Measurements from ENCODE around the gene MBD1.

Gene MBD1

DNA sequence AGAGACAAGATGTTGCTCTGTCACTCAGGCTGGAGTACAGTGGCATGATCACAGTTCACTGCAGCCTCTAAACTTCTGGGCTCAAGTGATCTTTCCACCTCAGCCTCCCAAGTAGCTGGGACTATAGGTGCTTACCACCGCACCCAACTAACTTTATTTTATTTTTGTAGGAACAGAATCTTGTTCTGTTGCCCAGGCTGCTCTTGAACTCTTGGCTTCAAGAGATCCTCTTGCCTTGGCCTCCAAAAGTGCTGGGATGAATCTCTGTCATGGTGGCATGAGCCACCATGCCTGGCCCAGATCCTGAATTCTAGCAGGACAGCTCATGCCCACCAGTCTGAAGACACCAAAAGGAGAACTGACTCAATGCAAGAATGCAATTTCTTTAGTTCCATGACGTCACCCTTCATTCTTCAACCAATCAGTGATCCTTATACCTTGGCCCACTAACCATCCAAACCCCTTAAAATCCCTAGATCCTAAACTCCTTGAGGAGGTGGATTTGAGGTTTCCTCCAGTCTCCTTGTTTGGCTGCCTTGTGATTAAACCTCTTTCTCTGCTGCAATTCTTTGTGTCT, 31.8 kb upstream of the MBD1 start:
- H3K9me3 ChIP-seq (ENCODE audit: insufficient read depth, low read length): no peaks in the 10 kb centered on the region
- H3K36me3 ChIP-seq (ENCODE audit: low read length): no peaks in the 10 kb centered on the region
- H3K27me3 ChIP-seq (ENCODE audit: low read length): no peaks in the 10 kb centered on the region
- H2AFZ ChIP-seq (ENCODE audit: low read depth, low read length, severe bottlenecking): no peak overlapping the region
- H3K9me2 ChIP-seq (replicated peaks; ENCODE audit: insufficient read depth, low read length): no peaks in the 10 kb centered on the region
- H3F3A ChIP-seq (ENCODE audit: insufficient read depth): peaks cover 31% of the 10 kb centered on the region
- peak overlapping the region; percentile 73 for H3K27ac ChIP-seq (ENCODE audit: low read depth, low read length)
- H3K9ac ChIP-seq (ENCODE audit: low read length): no peak overlapping the region
- H3K4me2 ChIP-seq (ENCODE audit: low read depth, low read length, poor library complexity, severe bottlenecking): peak overlapping the region; percentile 56
- no peak for TF ChIP-seq EZH2phosphoT487 (conservative IDR thresholded peaks at IDR 0.05; ENCODE audit: low read length)
- TF ChIP-seq, protein P1, sequence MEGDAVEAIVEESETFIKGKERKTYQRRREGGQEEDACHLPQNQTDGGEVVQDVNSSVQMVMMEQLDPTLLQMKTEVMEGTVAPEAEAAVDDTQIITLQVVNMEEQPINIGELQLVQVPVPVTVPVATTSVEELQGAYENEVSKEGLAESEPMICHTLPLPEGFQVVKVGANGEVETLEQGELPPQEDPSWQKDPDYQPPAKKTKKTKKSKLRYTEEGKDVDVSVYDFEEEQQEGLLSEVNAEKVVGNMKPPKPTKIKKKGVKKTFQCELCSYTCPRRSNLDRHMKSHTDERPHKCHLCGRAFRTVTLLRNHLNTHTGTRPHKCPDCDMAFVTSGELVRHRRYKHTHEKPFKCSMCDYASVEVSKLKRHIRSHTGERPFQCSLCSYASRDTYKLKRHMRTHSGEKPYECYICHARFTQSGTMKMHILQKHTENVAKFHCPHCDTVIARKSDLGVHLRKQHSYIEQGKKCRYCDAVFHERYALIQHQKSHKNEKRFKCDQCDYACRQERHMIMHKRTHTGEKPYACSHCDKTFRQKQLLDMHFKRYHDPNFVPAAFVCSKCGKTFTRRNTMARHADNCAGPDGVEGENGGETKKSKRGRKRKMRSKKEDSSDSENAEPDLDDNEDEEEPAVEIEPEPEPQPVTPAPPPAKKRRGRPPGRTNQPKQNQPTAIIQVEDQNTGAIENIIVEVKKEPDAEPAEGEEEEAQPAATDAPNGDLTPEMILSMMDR (IDR thresholded peaks at IDR 0.05; ENCODE audit: insufficient read depth, low read length, poor library complexity, severe bottlenecking): no peak
- H3K79me2 ChIP-seq (ENCODE audit: insufficient read depth, low read length): no peaks in the 10 kb centered on the region
- no peaks in the 10 kb centered on the region for H4K20me1 ChIP-seq (ENCODE audit: low read depth, low read length)
- peak overlapping the region; percentile 29 for H3K4me3 ChIP-seq (ENCODE audit: insufficient read depth, low read length, poor library complexity, severe bottlenecking)

DNA sequence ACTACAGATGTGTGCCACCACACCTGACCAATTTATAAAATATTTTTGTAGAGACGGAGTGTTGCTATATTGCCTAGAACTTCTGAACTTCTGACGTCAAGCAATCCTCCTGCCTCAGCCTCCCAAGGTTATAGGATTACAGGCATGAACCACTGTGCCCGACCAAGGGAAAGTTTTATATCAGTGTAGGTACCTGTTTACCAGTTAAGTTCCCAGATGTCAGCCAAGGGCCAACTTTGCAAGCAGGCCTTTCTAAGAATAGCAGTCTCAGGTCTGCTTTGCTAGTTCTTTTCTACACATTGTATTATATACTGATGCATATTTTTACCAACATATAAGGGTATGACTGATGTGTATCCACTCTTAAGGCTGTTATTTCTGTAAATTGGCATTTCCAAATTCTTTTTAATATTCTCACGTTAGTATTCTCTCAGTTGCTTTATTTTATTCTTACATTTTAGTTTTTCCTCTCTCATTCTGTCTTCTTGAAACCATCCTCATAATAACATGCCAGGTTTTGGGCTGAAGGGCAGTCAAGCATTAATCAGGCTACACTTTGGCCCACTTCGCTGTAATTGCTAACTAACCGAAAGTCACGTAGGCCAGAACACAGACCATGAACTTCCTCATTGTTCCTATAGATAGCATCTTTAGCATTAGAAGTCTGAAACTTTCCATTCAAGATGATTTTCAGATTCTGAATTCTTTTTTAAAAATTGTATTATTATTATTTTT, 31.1 kb upstream of the MBD1 start:
- Histone ChIP-seq H3K36me3 (ENCODE audit: low read length) (no peaks in the 10 kb centered on the region), H2AFZ (ENCODE audit: low read depth, low read length, severe bottlenecking) (no peak overlapping the region), H4K20me1 (ENCODE audit: low read depth, low read length) (no peaks in the 10 kb centered on the region), H3K4me2 (ENCODE audit: low read depth, low read length, poor library complexity, severe bottlenecking) (peak overlapping the region; percentile 56), H3K9me3 (ENCODE audit: insufficient read depth, low read length) (no peaks in the 10 kb centered on the region), H3K4me3 (ENCODE audit: insufficient read depth, low read length, poor library complexity, severe bottlenecking) (no peak overlapping the region), H3K79me2 (ENCODE audit: insufficient read depth, low read length) (no peaks in the 10 kb centered on the region), H3F3A (ENCODE audit: insufficient read depth) (peaks cover 31% of the 10 kb centered on the region), H3K9ac (ENCODE audit: low read length) (no peak overlapping the region), H3K27ac (ENCODE audit: low read depth, low read length) (peak overlapping the region; percentile 73), H3K27me3 (ENCODE audit: low read length) (no peaks in the 10 kb centered on the region), H3K9me2 (replicated peaks; ENCODE audit: insufficient read depth, low read length) (no peaks in the 10 kb centered on the region)
- TF ChIP-seq EZH2phosphoT487 (conservative IDR thresholded peaks at IDR 0.05; ENCODE audit: low read length): no peak
- TF ChIP-seq, protein P1 (IDR thresholded peaks at IDR 0.05; ENCODE audit: insufficient read depth, low read length, poor library complexity, severe bottlenecking): no peak

DNA sequence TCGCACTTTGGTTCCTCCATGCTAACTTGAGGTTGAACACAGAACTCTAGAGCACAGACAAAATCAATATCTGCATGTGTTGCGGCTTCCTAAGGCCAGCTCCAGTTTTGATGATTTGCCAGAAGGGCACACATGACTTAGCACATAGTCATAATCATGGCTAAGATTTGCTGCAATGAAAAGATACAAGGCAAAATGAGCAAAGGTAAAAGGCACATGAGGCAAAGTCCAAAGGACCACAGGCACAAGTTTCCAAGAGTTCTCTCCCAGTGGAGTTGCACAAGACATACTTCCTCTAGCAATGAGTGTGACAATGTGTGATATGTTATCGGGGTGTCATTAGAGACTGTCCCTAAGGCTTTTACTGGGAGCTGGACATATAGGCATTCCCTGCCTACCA, 30.3 kb upstream of the MBD1 start:
- peaks cover 31% of the 10 kb centered on the region for H3F3A ChIP-seq (ENCODE audit: insufficient read depth)
- no peaks in the 10 kb centered on the region for H3K9me3 ChIP-seq (ENCODE audit: insufficient read depth, low read length)
- peak overlapping the region; percentile 56 for H3K4me2 ChIP-seq (ENCODE audit: low read depth, low read length, poor library complexity, severe bottlenecking)
- H3K36me3 ChIP-seq (ENCODE audit: low read length): no peaks in the 10 kb centered on the region
- no peak overlapping the region for H2AFZ ChIP-seq (ENCODE audit: low read depth, low read length, severe bottlenecking)
- no peak overlapping the region for H3K4me3 ChIP-seq (ENCODE audit: insufficient read depth, low read length, poor library complexity, severe bottlenecking)
- H3K9ac ChIP-seq (ENCODE audit: low read length): no peak overlapping the region
- TF ChIP-seq, protein P1 (IDR thresholded peaks at IDR 0.05; ENCODE audit: insufficient read depth, low read length, poor library complexity, severe bottlenecking): no peak
- TF ChIP-seq EZH2phosphoT487 (conservative IDR thresholded peaks at IDR 0.05; ENCODE audit: low read length): no peak
- no peaks in the 10 kb centered on the region for H3K9me2 ChIP-seq (replicated peaks; ENCODE audit: insufficient read depth, low read length)
- H3K79me2 ChIP-seq (ENCODE audit: insufficient read depth, low read length): no peaks in the 10 kb centered on the region
- H3K27ac ChIP-seq (ENCODE audit: low read depth, low read length): peak overlapping the region; percentile 73
- no peaks in the 10 kb centered on the region for H3K27me3 ChIP-seq (ENCODE audit: low read length)
- H4K20me1 ChIP-seq (ENCODE audit: low read depth, low read length): no peaks in the 10 kb centered on the region
